HG03097 (cell line): Measurements from ENCODE around the gene TMEM271.

Experiments used
- ATAC-seq: cut with Tn5 transposase; IDR thresholded peaks from one replicate; pipeline ENCODE4 v1.9.1; 2021; ENCODE audit not compliant: unreplicated experiment, low FRiP score

Gene TMEM271

GRCh38 chr4:581753-582361, 5.8 kb upstream of the TMEM271 start:
- ATAC-seq = no peak

DNA sequence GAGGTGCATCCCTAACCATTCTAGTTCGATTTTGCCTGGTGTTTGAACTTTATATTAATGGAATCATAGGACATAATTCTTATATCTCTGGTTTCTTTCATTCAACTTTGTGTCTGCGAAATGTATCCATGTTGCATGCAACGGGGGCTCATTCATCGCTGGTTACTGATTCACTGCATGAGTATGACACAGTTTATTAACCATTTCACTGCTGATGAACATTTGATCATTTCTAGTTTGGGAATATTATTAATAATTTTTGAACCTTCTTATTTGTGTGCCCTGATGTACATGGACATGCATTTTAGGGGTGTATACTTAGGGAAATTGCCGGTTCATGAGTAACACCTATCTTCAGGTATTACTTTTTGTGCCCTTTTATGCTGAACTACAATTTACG, 5.1 kb upstream of the TMEM271 start:
- ATAC-seq = no peak

- ATAC-seq = no peak
Measured at GRCh38 chr4:579543-580175, 3.6 kb upstream of the TMEM271 start.

DNA sequence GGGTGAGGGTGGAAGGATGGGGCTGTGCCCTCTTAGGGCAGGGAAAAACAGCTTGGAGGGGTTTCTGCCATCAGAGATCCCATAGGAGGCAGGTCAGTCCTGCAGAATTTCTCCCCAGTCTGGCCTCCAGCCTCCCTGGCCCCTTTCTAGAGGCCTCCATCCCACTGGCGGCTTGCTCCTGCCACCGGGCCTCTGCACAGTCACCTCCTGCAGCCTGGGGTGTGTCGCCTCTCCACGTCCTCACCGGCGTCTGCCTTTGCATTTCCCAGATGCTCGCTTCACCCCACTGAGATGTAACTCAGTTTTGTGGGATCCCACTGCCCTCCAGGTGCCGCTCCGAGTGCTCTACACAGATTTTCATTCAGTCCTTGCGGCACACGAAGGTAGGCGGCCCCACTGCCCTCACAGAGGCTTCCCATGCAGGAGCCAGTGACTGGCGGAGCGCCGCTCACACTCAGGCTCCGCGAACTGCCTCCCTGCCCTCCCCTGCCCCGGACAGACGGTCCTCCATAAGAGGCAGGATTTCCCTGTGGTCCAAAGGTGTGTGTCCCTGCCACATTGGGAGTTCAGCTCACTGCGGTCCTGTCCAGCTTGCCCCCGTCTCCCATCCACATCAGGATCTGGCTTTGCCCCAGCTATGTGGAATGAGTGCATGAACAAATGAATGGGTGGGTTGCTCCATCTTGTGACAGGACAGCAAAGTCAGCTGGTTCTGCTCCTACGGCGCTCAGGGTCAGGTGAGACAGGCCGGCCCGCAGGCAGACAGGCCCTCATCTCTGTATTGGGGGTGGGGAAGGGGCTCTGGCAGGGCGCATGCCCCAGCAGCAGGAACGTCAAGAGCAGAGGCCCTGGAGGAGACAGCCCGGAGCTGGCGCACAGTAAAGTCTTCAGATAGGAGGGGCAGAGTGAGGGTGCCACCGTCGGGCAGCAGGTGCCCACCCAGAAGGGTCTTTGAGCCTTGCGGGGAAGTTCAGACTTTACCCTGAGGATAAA, 2.7 kb upstream of the TMEM271 start:
- no peak for ATAC-seq

DNA sequence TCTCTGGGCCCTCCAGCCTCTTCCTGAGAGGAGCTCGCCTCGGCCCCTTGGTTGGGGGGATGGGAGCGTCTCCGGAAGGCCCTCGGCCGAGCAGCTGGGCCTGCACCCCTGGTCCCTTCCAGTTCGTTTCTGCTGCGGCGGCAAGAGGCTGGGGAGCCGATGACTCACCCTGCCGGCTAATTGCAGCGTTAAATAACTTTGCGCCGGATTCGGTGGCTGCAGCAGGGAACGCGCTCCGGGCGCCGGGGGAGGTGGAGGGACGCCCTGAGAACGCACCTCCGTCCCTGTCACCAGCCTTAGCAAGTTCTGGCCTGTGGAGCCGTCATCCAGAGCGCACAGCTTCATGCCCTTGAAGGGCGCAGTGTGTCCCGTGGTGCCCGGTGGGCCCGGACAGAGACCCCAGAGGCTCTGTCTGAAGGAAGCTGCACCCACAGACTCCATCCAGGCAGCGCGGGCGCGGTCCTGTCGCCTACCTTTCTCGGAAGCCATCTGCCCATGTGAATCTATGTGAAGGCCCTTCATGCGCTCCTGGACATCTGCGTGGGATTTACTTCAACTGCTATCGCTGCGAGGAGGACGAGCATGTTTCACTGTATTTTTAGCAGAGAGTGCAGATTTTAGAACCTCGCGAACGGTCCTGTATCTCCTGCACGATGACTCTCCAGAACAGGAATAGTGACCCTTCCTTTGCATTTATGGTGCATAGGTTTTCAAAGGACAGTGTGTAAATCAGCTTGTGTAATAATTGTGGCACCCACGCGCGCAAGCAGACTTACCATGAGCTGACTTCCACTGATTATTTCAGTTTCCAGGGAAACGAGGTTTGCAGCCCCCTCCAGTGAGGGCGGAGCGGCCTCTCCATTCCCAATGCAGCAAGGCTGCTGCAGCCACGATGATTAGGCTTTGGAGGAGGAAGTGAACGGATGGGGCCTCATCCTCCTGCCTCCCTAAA, 1.7 kb upstream of the TMEM271 start:
- ATAC-seq = no peak

- no peak for ATAC-seq
Measured at GRCh38 chr4:576991-577498, 950 bp upstream of the TMEM271 start.

DNA sequence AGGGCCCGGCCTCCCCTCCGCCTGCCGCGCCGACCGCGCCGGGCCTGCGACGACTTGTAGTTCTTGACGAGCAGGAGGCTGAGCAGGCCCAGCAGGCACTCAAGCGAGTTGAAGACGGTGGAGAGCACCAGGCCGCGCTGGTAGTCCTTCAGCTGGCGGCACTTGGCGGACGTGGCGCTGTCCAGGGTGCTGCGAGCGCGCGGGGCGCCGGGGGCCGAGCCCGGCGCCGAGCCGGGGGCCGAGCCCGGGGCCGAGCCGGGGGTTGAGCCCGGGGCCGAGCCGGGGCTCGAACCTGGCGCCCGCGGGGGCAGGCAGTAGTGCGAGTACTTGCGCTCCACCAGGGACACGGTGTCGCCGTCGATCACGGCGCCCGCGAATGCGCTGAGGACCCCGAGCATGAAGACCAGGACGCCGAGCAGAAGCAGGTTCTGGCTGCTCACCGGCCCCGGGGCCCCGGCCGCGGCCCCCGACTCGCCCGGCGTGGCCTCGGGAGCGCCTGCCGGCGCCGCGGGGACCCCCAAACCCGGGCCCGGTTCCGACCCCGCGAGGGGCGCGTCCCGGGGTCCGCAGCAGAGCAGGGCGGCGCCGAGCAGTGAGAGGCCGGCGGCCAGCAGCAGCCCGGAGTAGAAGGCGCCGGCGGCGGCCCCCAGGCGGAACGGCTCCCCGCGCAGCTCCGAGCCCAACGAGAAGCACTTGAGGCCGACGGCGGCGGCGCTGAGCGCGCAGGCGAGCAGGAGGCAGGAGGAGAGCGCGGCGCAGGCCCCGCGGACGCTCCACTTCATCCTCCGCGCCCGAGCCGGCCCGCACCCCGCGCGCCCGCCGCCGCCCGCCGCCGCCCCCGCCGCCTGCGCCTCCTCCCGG, 584 bp downstream of the TMEM271 start:
- no peak for ATAC-seq

- ATAC-seq = no peak
Measured at GRCh38 chr4:574346-575161, 1.5 kb downstream of the TMEM271 start.

DNA sequence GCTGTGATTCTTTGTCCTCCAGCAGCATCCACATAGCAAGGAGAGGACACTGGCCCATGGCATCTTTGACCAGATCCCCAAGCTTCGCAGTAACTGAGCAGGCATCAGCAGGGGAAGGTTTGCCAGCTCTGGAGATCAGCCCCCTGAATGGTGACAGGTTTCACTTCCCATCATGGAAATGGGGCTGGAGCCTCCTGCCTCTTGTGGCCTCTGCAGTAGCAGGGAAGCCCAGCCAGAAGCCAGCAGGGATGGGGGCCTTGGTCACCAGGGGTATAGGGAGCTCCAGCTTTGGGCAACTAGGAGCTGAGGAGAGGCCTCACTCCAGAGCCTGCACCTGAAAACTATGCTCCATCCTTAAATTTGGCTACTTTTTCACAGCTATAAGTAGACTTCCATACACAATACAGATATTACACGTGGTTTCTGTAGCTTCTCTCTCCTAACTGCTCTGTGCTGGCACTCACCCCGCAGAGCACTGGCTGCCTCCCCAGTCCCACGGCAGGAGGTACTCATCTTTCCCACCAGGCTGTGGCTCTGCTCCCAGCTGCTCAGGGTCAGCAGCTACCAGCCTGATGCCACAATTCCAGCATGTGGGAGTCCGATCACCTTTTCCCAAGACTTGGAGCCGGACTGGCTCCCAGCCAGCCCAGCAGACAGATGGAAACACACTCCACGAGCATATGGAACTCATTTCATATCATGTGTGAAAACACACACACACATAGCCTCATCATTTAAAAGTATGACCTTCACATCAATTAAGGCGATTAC, 2.8 kb downstream of the TMEM271 start:
- ATAC-seq = no peak

- no peak for ATAC-seq
Measured at GRCh38 chr4:572594-572993, 3.5 kb downstream of the TMEM271 start.

DNA sequence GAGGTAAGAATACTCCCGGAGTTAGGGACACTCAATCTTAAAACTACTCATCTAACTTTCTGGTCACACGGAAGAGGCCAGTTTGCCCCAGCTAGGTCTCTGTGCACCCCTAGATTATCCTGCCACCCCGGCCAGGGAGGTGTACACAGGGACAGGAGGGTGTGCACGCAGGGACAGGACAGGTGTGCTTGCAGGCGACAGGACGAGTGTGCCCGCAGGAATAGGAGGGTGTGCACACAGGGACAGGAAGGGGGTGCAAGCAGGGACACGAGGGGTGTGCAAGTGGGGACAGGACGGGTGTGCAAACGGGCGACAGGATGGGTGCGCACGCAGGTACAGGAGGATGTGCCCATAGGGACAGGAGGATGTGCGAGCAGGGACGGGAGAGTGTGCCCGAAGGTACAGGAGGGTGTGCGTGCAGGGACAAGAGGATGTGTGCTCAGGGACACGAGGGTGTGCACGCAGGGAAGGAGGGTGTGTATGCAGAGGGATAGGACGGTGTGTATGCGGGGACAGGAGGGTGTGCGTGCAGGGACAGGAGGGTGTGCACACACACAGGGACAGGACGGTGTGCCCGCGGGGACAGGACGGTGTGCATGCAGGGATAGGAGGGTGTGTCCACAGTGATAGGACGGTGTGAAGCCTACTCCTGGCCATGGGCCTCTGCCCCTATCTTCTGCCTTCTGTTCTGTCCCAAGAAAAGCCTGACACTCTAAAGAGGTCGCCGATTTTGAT, 4.1 kb downstream of the TMEM271 start:
- ATAC-seq = no peak

- no peak for ATAC-seq
Measured at GRCh38 chr4:570754-571153, 5.3 kb downstream of the TMEM271 start.

DNA sequence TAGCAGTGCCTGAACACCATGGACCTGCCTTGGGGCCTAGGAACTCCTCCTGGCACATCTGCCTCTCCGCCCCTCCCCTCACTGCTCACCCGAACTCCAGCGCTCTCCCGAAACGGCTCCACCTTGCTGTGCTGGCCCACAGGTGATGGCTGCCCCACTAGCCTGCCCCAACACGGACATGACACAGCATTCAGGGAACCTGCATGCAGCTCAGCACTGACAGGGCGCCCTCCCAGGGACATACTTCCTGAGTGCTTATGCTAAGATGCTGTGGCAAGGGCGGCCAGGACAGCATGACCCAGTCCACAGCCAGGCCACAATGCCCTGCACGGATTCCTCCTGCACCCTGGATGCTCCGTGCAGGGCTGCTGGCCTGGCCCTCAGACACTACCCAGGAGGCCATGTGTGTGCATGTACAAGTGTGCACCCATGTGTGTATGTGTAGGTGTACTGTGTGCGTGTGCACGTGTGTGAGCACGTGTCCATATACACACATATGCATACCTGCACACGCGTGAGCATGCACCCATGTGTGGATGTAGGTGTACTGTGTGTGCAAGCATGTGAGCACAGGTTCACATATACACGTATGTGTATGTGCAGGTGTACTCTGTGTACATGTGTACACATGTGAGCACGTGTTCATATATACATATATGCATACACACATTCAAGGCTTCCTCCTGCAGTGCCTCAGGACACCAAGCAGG, 6.0 kb downstream of the TMEM271 start:
- ATAC-seq = no peak

DNA sequence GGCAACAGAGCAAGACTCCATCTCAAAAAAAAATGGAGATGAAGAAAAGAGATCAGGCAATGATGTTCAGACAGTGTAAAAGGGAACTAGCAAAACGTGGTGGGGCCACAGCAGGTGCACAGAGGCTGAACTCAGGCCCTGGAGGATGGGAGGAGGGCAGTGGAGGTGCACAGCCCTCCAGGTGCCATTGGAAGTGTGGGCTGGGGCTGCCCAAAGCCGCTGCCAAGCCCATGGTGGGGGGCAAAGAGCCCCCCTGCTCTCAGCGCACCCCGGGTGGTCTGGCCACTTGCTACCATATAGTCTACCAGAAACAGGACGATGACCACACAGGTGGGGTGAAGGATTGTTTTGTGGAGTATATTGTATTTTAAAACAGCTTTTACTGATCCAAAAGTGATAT, 7.1 kb downstream of the TMEM271 start:
- ATAC-seq = no peak

DNA sequence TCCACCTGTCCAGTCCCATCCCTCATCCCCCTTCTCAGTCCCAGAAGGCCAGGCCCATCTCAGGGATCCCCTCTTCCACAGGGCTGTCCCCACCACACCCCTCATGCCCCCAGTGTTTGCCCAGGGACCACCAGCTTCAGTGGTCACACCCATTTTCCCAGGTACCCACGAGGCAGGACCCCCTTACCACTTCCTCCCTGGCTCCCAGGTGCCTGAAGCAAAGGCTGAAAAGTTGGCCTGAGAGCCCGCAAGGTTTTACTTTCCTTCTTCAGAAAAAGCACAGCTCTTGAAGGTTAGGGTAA, 7.8 kb downstream of the TMEM271 start:
- ATAC-seq = no peak

GRCh38 chr4:567457-568350, 8.4 kb downstream of the TMEM271 start:
- no peak for ATAC-seq
